T-helper 1 cell treated with Interleukin-12 subunit alpha and Interleukin-12 subunit beta and Interleukin-4 antibody, amounts not matched to agents 30 μg/mL and 1 μg/mL, for 36 hours (primary cell): ENCODE results near the gene ISCU.
"Not testable (repeated sequence)": the region's sequence is repeated elsewhere in the genome, so short reads cannot be mapped to it uniquely, and the experiment has no call there.

Source experiments
- H3K27ac Mint-ChIP-seq: one replicate; pipeline ENCODE4 v1.8.0; 2021; ENCODE audit warnings: mild to moderate bottlenecking, mixed read lengths
- H3K27me3 Mint-ChIP-seq: one replicate; pipeline ENCODE4 v1.8.0; 2021; ENCODE audit warnings: low read depth, mixed read lengths
- H3K36me3 Mint-ChIP-seq: one replicate; pipeline ENCODE4 v1.8.0; 2021; ENCODE audit warnings: low read depth, mixed read lengths
- H3K4me1 Mint-ChIP-seq: one replicate; pipeline ENCODE4 v1.8.0; 2021; ENCODE audit warnings: low read depth, mixed read lengths
- H3K4me3 Mint-ChIP-seq: one replicate; pipeline ENCODE4 v1.8.0; 2021; ENCODE audit warnings: mild to moderate bottlenecking, moderate library complexity, mixed read lengths
- H3K9me3 Mint-ChIP-seq: one replicate; pipeline ENCODE4 v1.8.0; 2021; ENCODE audit warnings: mixed read lengths

The ISCU gene

DNA sequence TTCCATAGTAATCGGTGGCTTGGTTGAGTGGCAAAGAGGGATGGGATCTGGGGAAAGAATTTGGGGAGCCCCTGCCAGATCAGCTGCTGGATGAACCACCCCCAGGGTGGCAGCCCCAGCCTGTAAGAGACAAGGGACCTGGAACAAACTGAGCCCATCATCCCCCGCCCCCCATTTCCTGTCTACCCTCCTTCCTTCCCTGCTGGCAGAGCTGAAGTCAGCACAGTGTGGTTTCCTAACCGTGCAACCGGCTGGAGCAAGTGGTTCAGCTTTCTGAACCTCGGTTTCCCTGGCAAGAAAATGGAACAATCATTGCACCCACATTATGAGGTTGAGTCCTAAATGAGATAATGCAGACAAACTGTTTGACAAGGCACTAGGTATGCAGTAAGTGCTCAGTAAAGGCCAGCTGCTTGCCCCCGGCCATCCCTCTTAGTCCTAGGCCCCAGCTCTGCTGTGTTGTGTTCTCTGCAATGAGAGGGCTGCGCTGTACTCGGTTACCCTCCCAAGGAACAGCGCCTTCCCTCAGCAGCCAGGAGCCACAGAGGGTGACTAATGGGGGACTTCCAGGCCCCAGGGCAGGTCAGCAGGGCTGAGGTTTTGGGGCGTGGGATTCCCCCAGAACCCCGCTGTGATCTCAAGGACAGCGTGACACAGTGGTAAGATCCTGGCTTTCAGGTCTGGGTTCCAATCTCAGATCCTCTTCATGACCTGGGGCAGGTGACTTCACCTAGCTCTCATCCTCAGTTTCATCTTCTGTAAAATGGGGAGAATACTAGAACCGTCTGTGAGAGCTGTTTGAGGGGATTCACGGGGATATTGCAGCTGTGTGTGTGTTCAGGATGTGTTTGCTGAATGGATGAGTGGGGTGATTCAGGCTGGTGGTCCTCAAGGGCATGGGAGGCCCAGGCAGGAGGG is 54.8 kb downstream of the ISCU start:
- Mint-ChIP-seq H3K27ac (peak overlapping the region; percentile 99), H3K9me3 (peaks cover 13% of the 10 kb centered on the region), H3K4me3 (peak overlapping the region; percentile 76), H3K27me3 (no peaks in the 10 kb centered on the region), H3K4me1 (peaks cover 55% of the 10 kb centered on the region), H3K36me3 (peaks cover 52% of the 10 kb centered on the region)

DNA sequence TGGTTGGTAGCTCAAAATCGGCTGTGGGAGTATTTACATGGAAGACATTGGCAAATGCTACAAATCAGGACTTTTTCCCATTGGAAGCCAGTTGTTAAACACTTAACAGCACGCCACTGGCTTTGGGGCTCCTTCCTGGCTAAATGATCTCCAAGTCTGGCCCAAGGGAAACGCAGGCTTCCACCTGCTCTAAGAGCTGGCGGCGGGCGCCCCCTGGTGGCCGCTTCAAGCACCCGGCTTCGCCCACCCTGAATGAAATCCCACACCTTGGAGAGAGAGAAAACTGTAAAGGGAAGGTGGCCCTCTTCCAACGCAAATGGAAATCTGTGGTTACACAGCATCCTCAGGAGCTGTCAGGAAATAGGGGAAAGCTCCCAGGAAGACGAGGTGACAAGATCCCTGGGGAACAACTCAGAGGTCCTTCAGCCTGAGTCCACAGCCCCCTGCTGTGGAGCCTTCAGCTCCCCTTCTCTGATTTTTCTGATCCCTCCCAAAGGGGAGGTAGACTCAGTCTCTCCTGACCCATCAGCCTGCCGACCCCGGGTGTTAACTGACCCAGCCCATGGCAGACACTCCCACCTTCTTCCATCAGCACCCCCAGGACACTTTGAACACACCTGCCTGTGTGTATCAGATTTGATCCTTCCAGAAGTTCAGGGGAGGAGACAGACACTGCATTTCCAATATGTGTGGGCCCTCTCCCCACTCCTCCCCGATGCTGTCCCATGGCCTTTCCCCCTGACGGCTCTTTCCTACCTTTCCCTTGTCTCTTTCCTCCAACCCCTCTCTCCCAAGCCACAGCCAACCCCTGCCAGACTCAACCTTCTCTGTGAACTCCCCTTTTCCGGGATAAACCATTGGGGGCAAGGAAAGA is 55.9 kb downstream of the ISCU start:
- Mint-ChIP-seq H3K36me3 (peaks cover 62% of the 10 kb centered on the region), H3K4me3 (peak overlapping the region; percentile 40), H3K27me3 (no peaks in the 10 kb centered on the region), H3K4me1 (peaks cover 58% of the 10 kb centered on the region), H3K27ac (peak overlapping the region; percentile 81), H3K9me3 (peaks cover 13% of the 10 kb centered on the region)

- Mint-ChIP-seq H3K9me3 (peaks cover 13% of the 10 kb centered on the region), H3K4me1 (peaks cover 55% of the 10 kb centered on the region), H3K36me3 (peaks cover 68% of the 10 kb centered on the region)
Observed at GRCh38 chr12:108618953-108619274, 56.5 kb downstream of the ISCU start.

More at GRCh38 chr12:108618953-108619274, 56.5 kb downstream of the ISCU start:
- H3K4me3 Mint-ChIP-seq, H3K27me3 Mint-ChIP-seq: not testable (repeated sequence)
- peak overlapping the region; percentile 81 for H3K27ac Mint-ChIP-seq
